Prostate gland (tissue), 2 donors: Measurements from ENCODE around the gene CCDC83. TPM values are rescaled to one million over a fixed set of nuclear protein-coding genes. Genes with fewer than 3 reads are reported as not detected.

Experiments
- DNase-seq: peaks from one replicate; pipeline ENCODE4 v3.0.0-alpha.2; 2019; ENCODE audit warnings: low spot score
- H3K27ac ChIP-seq, 2 donors: fragments of 200-600 bp; sonication (generic); 2 replicates each; pipeline ENCODE4 v1.5.1; 2017 to 2019
- H3K27me3 ChIP-seq: fragments of 200-600 bp; sonication (generic); replicated peaks from 2 replicates; pipeline ENCODE4 v1.5.1; 2019; ENCODE audit not compliant: insufficient read depth
- H3K36me3 ChIP-seq, 2 donors: fragments of 200-600 bp; sonication (generic); 1 replicate in 1 of 2; 2 replicates in 1 of 2; pipeline versions ENCODE4 v1.5.1 to v1.8.1; 2017 to 2019
- H3K4me1 ChIP-seq: fragments of 200-600 bp; sonication (generic); replicated peaks from 2 replicates; pipeline ENCODE4 v1.5.1; 2019
- H3K4me3 ChIP-seq, 2 donors: fragments of 200-600 bp; sonication (generic); 2 replicates each; pipeline ENCODE4 v1.5.1; 2017 to 2019
- H3K9me3 ChIP-seq: fragments of 200-600 bp; sonication (generic); 2 replicates; pipeline ENCODE4 v1.5.1; 2017
- POLR2A ChIP-seq: fragments of 450-650 bp; IDR thresholded peaks from one replicate; pipeline ENCODE4 v1.6.1; 2016; ENCODE audit warnings: antibody characterized with exemption, mild to moderate bottlenecking
- POLR2AphosphoS5 ChIP-seq: sonication (generic); formaldehyde crosslinking; IDR thresholded peaks from one replicate; pipeline ENCODE4 v1.6.1; 2017; ENCODE audit warnings: antibody characterized with exemption
- WGBS: methylation state at CpG from one replicate; pipeline ENCODE4 v1.1.5; 2018; 5-methylcytosine and 5-hydroxymethylcytosine counted together
- intact Hi-C: fragments of 100-400 bp; cut with DNase I; formaldehyde crosslinking; loops from one replicate; pipeline ENCODE4 v1.14.2; 2022
- total RNA-seq, 2 donors: library from RNA; depleted of rRNA; stranded (reverse); fragments of >200 nt; gene quantifications; one replicate each; pipeline ENCODE4 v1.1.0, GENCODE V29; 2016
- TF ChIP-seq, protein P1 (sequence below), 4 experiments: fragments of 200-600 bp in 2 of 4; fragments of 450-650 bp in 2 of 4; sonication (generic) in 2 of 4; IDR thresholded peaks; 1 replicate in 3 of 4; 2 replicates in 1 of 4; pipeline ENCODE4 v1.5.1; 2016 to 2019; ENCODE audit warnings: antibody characterized with exemption in 4 of 4, mild to moderate bottlenecking in 2 of 4, moderate library complexity in 2 of 4

CCDC83 gene
- total RNA-seq, 2 donors from 2014 or later, result 12.5 TPM; not detected in 1

DNA sequence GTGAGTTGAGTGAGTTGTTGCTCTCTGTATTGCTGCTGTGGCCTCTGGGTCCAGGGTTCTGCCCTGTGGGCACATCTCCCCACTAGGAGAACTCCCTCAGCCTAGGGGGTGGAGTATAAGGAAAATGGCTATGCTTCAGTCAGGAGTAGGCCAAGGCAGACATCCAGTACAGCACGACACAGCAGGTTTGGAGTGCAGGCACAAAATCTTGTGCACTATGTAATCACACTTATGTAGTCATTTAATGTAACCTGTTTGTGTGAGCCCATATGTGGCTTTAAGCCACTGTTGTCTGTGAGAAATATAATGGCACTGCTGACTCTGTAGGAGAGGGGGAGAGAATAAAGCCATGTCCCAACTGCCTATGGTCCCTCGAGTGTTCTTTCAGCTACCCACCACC is 90.1 kb downstream of the CCDC83 start:
- no peaks in the 10 kb centered on the region for H3K9me3 ChIP-seq
- H3K27me3 ChIP-seq, result no peaks in the 10 kb centered on the region
- H3K4me3 ChIP-seq, result no peak overlapping the region
- no peaks in the 10 kb centered on the region for H3K36me3 ChIP-seq
- no peak overlapping the region for H3K27ac ChIP-seq
- DNase-seq, result no peak
- no peaks in the 10 kb centered on the region for H3K4me1 ChIP-seq
- intact Hi-C loops, result loop anchor here (5.0 to 10.0 kb wide), 4 partner anchors 90 to 350 kb away; partner anchors contain the start of genes CCDC83 and PICALM
- TF ChIP-seq POLR2A (no peak), POLR2AphosphoS5 (no peak)
- TF ChIP-seq, protein P1, sequence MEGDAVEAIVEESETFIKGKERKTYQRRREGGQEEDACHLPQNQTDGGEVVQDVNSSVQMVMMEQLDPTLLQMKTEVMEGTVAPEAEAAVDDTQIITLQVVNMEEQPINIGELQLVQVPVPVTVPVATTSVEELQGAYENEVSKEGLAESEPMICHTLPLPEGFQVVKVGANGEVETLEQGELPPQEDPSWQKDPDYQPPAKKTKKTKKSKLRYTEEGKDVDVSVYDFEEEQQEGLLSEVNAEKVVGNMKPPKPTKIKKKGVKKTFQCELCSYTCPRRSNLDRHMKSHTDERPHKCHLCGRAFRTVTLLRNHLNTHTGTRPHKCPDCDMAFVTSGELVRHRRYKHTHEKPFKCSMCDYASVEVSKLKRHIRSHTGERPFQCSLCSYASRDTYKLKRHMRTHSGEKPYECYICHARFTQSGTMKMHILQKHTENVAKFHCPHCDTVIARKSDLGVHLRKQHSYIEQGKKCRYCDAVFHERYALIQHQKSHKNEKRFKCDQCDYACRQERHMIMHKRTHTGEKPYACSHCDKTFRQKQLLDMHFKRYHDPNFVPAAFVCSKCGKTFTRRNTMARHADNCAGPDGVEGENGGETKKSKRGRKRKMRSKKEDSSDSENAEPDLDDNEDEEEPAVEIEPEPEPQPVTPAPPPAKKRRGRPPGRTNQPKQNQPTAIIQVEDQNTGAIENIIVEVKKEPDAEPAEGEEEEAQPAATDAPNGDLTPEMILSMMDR (IDR thresholded peaks at IDR 0.05), result no peak
- WGBS, result 89% methylated on average over 2 of the region's 2 CpGs

- no peak overlapping the region for H3K27ac ChIP-seq
- H3K9me3 ChIP-seq, result no peaks in the 10 kb centered on the region
- no peaks in the 10 kb centered on the region for H3K36me3 ChIP-seq
- H3K4me3 ChIP-seq, result no peak overlapping the region
- TF ChIP-seq, protein P1 (IDR thresholded peaks at IDR 0.05), result no peak
- no peak for TF ChIP-seq POLR2A
- no peak for TF ChIP-seq POLR2AphosphoS5
- H3K27me3 ChIP-seq, result no peaks in the 10 kb centered on the region
- intact Hi-C loops, result loop anchor here (5.0 to 10.0 kb wide), 4 partner anchors 91 to 349 kb away; partner anchors contain the start of genes CCDC83 and PICALM
- DNase-seq, result no peak
- H3K4me1 ChIP-seq, result no peaks in the 10 kb centered on the region
These were observed 90.6 kb downstream of the CCDC83 start for GRCh38 chr11:85945788-85946187.

DNA sequence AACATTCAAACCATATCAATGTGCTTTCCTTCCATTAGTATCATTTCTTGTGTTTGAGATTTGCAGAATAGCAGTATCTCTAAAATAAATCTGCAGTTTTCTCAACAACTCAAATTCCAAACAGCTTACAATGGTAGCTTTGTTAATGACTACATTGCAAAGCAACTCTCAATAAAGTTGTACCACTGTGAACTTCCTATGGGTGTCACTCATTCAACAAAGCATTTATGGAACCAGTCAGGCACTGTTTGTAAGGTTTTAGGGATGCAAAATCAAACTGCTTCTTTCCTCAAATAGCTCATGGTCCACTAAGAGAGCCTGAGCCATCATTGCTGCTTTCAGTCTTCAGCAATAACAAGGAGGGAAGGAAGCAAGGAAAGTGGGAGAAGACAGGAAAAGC is 91.0 kb downstream of the CCDC83 start:
- Histone ChIP-seq H3K27ac (no peak overlapping the region), H3K27me3 (no peaks in the 10 kb centered on the region), H3K4me3 (no peak overlapping the region), H3K4me1 (no peaks in the 10 kb centered on the region), H3K9me3 (no peaks in the 10 kb centered on the region), H3K36me3 (no peaks in the 10 kb centered on the region)
- DNase-seq, result no peak
- TF ChIP-seq POLR2A (no peak), POLR2AphosphoS5 (no peak)
- TF ChIP-seq, protein P1 (IDR thresholded peaks at IDR 0.05), result no peak
- intact Hi-C loops, result loop anchor here (5.0 to 10.0 kb wide), 4 partner anchors 91 to 349 kb away; partner anchors contain the start of genes CCDC83 and PICALM

DNA sequence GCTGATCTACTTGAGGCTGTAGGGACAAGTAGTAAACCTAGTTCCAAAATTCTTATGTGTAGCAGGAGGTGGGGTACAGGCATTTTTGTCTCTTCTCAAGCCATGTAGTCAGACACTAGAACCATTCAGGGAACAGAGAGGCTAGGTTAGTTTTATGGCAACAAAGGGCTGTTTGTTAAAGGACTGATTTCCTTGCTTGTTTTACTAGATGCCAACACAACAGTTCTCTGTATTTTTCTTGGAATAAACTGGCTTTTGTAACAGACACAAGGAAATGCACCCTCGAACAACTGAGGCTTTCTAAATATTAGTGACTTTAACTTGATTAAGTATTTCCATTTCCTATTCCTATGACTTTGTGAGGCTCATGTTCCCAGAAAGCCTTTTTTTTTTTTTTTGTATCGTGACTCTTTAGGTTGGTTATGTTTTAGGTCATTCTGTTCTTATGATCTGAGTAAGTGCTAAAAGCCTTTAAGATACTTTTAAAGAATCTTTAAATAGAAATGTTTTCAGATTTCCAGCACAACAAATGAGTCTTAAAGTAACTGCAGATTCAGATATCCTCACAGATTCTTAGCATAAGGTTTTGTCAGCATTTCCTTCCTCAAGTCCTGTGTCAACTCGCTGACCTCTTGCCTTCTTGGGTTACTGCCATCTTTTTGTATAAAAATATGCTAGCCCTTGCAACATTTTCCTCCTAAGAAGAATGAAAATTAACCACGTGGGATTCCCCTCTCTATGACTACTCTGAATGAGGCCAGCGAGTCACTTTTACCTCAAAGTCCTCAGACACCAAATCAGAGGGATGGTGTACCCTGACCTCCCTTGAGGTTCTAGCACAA is 92.5 kb downstream of the CCDC83 start:
- 28% methylated on average over 5 of the region's 5 CpGs for WGBS
- no peak for TF ChIP-seq POLR2AphosphoS5
- TF ChIP-seq, protein P1 (IDR thresholded peaks at IDR 0.05), result no peak
- no peak for TF ChIP-seq POLR2A
- DNase-seq, result no peak
- intact Hi-C loops, result loop anchor here (5.0 to 10.0 kb wide), 4 partner anchors 93 to 347 kb away; partner anchors contain the start of genes CCDC83 and PICALM
- H3K9me3 ChIP-seq, result no peaks in the 10 kb centered on the region
- H3K4me3 ChIP-seq, result no peak overlapping the region
- no peaks in the 10 kb centered on the region for H3K4me1 ChIP-seq
- no peaks in the 10 kb centered on the region for H3K36me3 ChIP-seq
- H3K27me3 ChIP-seq, result no peaks in the 10 kb centered on the region
- H3K27ac ChIP-seq, result no peak overlapping the region

DNA sequence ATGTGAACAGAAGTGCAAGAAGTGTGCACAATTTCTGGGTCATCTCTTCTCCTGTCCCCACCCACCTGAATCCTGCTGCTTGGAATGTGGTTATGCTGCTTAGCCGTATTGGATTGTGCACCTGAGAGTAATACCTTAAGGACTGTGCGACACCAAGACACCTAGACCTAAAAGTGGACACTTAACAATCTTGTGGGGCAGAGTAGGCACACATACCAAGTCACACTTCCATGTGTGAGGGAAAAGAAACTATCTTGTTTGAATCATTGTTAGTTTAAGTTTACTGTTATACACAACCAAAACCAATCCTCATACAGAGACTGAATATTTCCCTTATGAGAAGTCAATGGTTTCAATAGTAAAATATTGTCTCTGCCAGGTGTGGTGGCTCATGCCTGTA is 93.7 kb downstream of the CCDC83 start:
- H3K36me3 ChIP-seq, result no peaks in the 10 kb centered on the region
- H3K4me3 ChIP-seq, result no peak overlapping the region
- H3K9me3 ChIP-seq, result no peaks in the 10 kb centered on the region
- no peaks in the 10 kb centered on the region for H3K4me1 ChIP-seq
- no peak for DNase-seq
- no peaks in the 10 kb centered on the region for H3K27me3 ChIP-seq
- H3K27ac ChIP-seq, result no peak overlapping the region
- intact Hi-C loops, result loop anchor here (5.0 to 10.0 kb wide), 4 partner anchors 94 to 346 kb away; partner anchors contain the start of genes CCDC83 and PICALM
- TF ChIP-seq POLR2AphosphoS5, result no peak
- TF ChIP-seq, protein P1 (IDR thresholded peaks at IDR 0.05), result no peak
- no peak for TF ChIP-seq POLR2A
- WGBS, result 66% methylated on average over 2 of the region's 2 CpGs
